H1 (cell line): ENCODE results near the gene RIPK4. TPM values are rescaled to one million over a fixed set of nuclear protein-coding genes. Genes with fewer than 3 reads are reported as not detected.

Source experiments
- CTCF ChIA-PET: fragments of 300-600 bp; sonication (Branson Sonifier 250); formaldehyde crosslinking; loops from one replicate; lab custom pipeline; 2021; ENCODE audit not compliant: partially characterized antibody; lab: Charles Lee
- POLR2A ChIA-PET: fragments of 300-600 bp; sonication (Branson Sonifier 250); formaldehyde crosslinking; loops from one replicate; lab custom pipeline; 2021; ENCODE audit warnings: inconsistent platforms; ENCODE audit not compliant: partially characterized antibody; lab: Charles Lee
- DNase-seq, 2 experiments: peaks; one replicate each; pipeline versions ENCODE4 v3.0.0 to v3.0.0-alpha.2; 2010 to 2022; ENCODE audit warnings: low spot score in 2 of 2, low read depth in 1 of 2, mixed read lengths in 1 of 2
- FAIRE-seq: peaks from 2 replicates; lab custom pipeline; 2011; peaks lifted over from hg19 to GRCh38; lab: Jason Lieb, UNC
- H2AFZ ChIP-seq: 2 replicates; pipeline ENCODE4 v1.8.1; 2012; ENCODE audit warnings: low read length, inconsistent platforms
- H2AK5ac ChIP-seq: 2 replicates; pipeline ENCODE4 v1.6.1; 2013; ENCODE audit warnings: low read depth, low read length
- H2BK120ac ChIP-seq: replicated peaks from 2 replicates; pipeline ENCODE3; 2013; ENCODE audit warnings: low read depth, low read length, inconsistent platforms
- H2BK12ac ChIP-seq: 2 replicates; pipeline ENCODE4 v1.6.1; 2013; ENCODE audit warnings: low read depth, low read length
- H2BK15ac ChIP-seq: 2 replicates; pipeline ENCODE4 v1.6.1; 2013; ENCODE audit warnings: low read length
- H2BK20ac ChIP-seq: 2 replicates; pipeline ENCODE4 v1.6.1; 2013; ENCODE audit warnings: low read length
- H2BK5ac ChIP-seq: 2 replicates; pipeline ENCODE4 v1.6.1; 2013; ENCODE audit warnings: low read depth, low read length
- H3K14ac ChIP-seq: 2 replicates; pipeline ENCODE4 v1.6.1; 2013; ENCODE audit warnings: inconsistent platforms; ENCODE audit not compliant: insufficient read length
- H3K18ac ChIP-seq: 2 replicates; pipeline ENCODE4 v1.6.1; 2013; ENCODE audit warnings: low read length; ENCODE audit errors: extremely low read depth
- H3K23ac ChIP-seq: 2 replicates; pipeline ENCODE4 v1.6.1; 2013; ENCODE audit warnings: inconsistent platforms; ENCODE audit not compliant: insufficient read length
- H3K23me2 ChIP-seq: 2 replicates; pipeline ENCODE4 v1.6.1; 2013; ENCODE audit warnings: low read depth, low read length
- H3K27ac ChIP-seq: 2 replicates; pipeline ENCODE4 v1.6.1; 2011; ENCODE audit warnings: low read depth, low read length, inconsistent platforms
- H3K27me3 ChIP-seq, 4 experiments: replicated peaks in 1 of 4; 1 replicate in 1 of 4; 2 replicates in 3 of 4; pipeline versions ENCODE4 v1.6.1 to v1.8.1; 2011 to 2013; ENCODE audit warnings: low read length in 3 of 4, mild to moderate bottlenecking in 3 of 4, inconsistent platforms in 2 of 4, mixed read lengths in 2 of 4, moderate library complexity in 1 of 4; ENCODE audit not compliant: control insufficient read depth in 3 of 4, insufficient read depth in 3 of 4; ENCODE audit errors: extremely low read depth in 1 of 4
- H3K36me3 ChIP-seq, 4 experiments: 2 replicates each; pipeline versions ENCODE4 v1.6.1 to v1.8.1; 2011 to 2013; ENCODE audit warnings: mild to moderate bottlenecking in 4 of 4, low read length in 3 of 4, moderate library complexity in 2 of 4, control low read depth in 1 of 4, inconsistent platforms in 1 of 4; ENCODE audit not compliant: insufficient read depth in 4 of 4, control insufficient read depth in 2 of 4
- H3K4ac ChIP-seq: replicated peaks from 2 replicates; pipeline ENCODE3; 2013; ENCODE audit warnings: low read length, low read depth, mixed read lengths, inconsistent platforms; ENCODE audit not compliant: insufficient read length
- H3K4me1 ChIP-seq, 4 experiments: replicated peaks in 1 of 4; 1 replicate in 1 of 4; 2 replicates in 3 of 4; pipeline versions ENCODE4 v1.6.1 to v1.8.1; 2011 to 2013; ENCODE audit warnings: low read length in 3 of 4, inconsistent platforms in 2 of 4, mixed read lengths in 1 of 4; ENCODE audit not compliant: insufficient read depth in 4 of 4, control insufficient read depth in 3 of 4
- H3K4me2 ChIP-seq, 2 experiments: 2 replicates each; pipeline versions ENCODE4 v1.6.1 to v1.8.1; 2011 to 2013; ENCODE audit warnings: low read depth in 2 of 2, low read length in 2 of 2, control low read depth in 1 of 2, inconsistent platforms in 1 of 2, mild to moderate bottlenecking in 1 of 2; ENCODE audit not compliant: insufficient read depth in 1 of 2
- H3K4me3 ChIP-seq, 4 experiments: fragments of 200-600, 300-600 bp in 1 of 4; sonication (generic), shearing (Covaris generic), sonication (Bioruptor Twin) in 1 of 4; 2 replicates each; pipeline versions ENCODE4 v1.5.1 to v1.8.1; 2011 to 2016; ENCODE audit warnings: low read length in 4 of 4, low read depth in 3 of 4, control low read depth in 2 of 4, inconsistent platforms in 2 of 4, mild to moderate bottlenecking in 2 of 4, mixed read lengths in 1 of 4, moderate library complexity in 1 of 4; ENCODE audit not compliant: insufficient read depth in 2 of 4; ENCODE audit errors: extremely low read depth in 1 of 4
- H3K56ac ChIP-seq: replicated peaks from 2 replicates; pipeline ENCODE3; 2013; ENCODE audit warnings: low read depth, mild to moderate bottlenecking, mixed read lengths, low read length, inconsistent platforms; ENCODE audit not compliant: insufficient read length
- H3K79me1 ChIP-seq: 2 replicates; pipeline ENCODE4 v1.6.1; 2013; ENCODE audit warnings: low read depth, low read length, control low read depth
- H3K79me2 ChIP-seq, 2 experiments: 2 replicates each; pipeline versions ENCODE4 v1.6.1 to v1.8.1; 2012 to 2013; ENCODE audit warnings: low read length in 2 of 2, mild to moderate bottlenecking in 2 of 2, inconsistent platforms in 1 of 2; ENCODE audit not compliant: insufficient read depth in 2 of 2, control insufficient read depth in 1 of 2
- H3K9ac ChIP-seq, 4 experiments: replicated peaks in 1 of 4; 1 replicate in 1 of 4; 2 replicates in 3 of 4; pipeline versions ENCODE4 v1.6.1 to v1.8.1; 2011 to 2013; ENCODE audit warnings: low read depth in 3 of 4, low read length in 3 of 4, control low read depth in 2 of 4, mild to moderate bottlenecking in 2 of 4, moderate library complexity in 2 of 4, inconsistent platforms in 1 of 4; ENCODE audit errors: extremely low read depth in 1 of 4
- H3K9me3 ChIP-seq, 2 experiments: 2 replicates each; pipeline versions ENCODE4 v1.6.1 to v1.8.1; 2012 to 2013; ENCODE audit warnings: mild to moderate bottlenecking in 2 of 2, moderate library complexity in 2 of 2, control low read depth in 1 of 2, inconsistent platforms in 1 of 2, low read depth in 1 of 2, low read length in 1 of 2, mixed read lengths in 1 of 2; ENCODE audit not compliant: insufficient read depth in 2 of 2
- H4K20me1 ChIP-seq, 2 experiments: replicated peaks in 1 of 2; 2 replicates each; pipeline versions ENCODE3 to v1.8.1; 2011 to 2013; ENCODE audit warnings: inconsistent platforms in 2 of 2, low read length in 2 of 2, mild to moderate bottlenecking in 1 of 2; ENCODE audit not compliant: insufficient read depth in 2 of 2, control insufficient read depth in 1 of 2
- H4K5ac ChIP-seq: 2 replicates; pipeline ENCODE4 v1.6.1; 2013; ENCODE audit warnings: low read length, low read depth, mixed read lengths, inconsistent platforms; ENCODE audit not compliant: insufficient read length
- H4K8ac ChIP-seq: 2 replicates; pipeline ENCODE4 v1.8.0; 2013; ENCODE audit warnings: mild to moderate bottlenecking, moderate library complexity, low read length, inconsistent platforms; ENCODE audit not compliant: insufficient read depth; ENCODE audit errors: extremely low read depth
- H4K91ac ChIP-seq: replicated peaks from 2 replicates; pipeline ENCODE3; 2013; ENCODE audit warnings: low read length, mixed read lengths, inconsistent platforms; ENCODE audit not compliant: insufficient read length
- CBX5 ChIP-seq: fragments of 300-800, 300-1000 bp; sonication (generic); IDR thresholded peaks from 2 replicates; pipeline ENCODE4 v1.7.1; 2016; ENCODE audit warnings: antibody characterized with exemption, low read length, low read depth
- E2F6 ChIP-seq: IDR thresholded peaks from 2 replicates; pipeline ENCODE4 v1.6.1; 2012; ENCODE audit warnings: inconsistent platforms
- EZH2 ChIP-seq: fragments of 200-600 bp; sonication (generic); IDR thresholded peaks from 2 replicates; pipeline ENCODE4 v1.7.1; 2012; ENCODE audit warnings: low read depth, mild to moderate bottlenecking, moderate library complexity, low read length, inconsistent platforms; ENCODE audit not compliant: severe bottlenecking
- KDM4A ChIP-seq: IDR thresholded peaks from one replicate; pipeline ENCODE4 v1.7.1; 2012; ENCODE audit warnings: low read depth, mild to moderate bottlenecking, moderate library complexity, low read length, inconsistent platforms; ENCODE audit not compliant: severe bottlenecking
- MAX ChIP-seq: IDR thresholded peaks from 2 replicates; pipeline ENCODE4 v1.6.1; 2012; ENCODE audit warnings: inconsistent platforms
- RNF2 ChIP-seq: fragments of 200-900, 300-1000 bp; sonication (generic); IDR thresholded peaks from 2 replicates; pipeline ENCODE4 v1.7.1; 2016; ENCODE audit warnings: borderline replicate concordance, low read depth, mild to moderate bottlenecking, antibody characterized with exemption, low read length; ENCODE audit not compliant: poor library complexity, severe bottlenecking; ENCODE audit errors: missing control alignments
- SUZ12 ChIP-seq: fragments of 200-600 bp; sonication (generic); IDR thresholded peaks from 2 replicates; pipeline ENCODE4 v1.6.1; 2012; ENCODE audit warnings: mild to moderate bottlenecking, inconsistent platforms, low read length, moderate library complexity, mixed read lengths
- TAF1 ChIP-seq: IDR thresholded peaks from 2 replicates; pipeline ENCODE4 v1.6.1; 2011; ENCODE audit warnings: mild to moderate bottlenecking, low read depth, low read length
- WGBS, 2 experiments: shearing (Covaris generic) in 1 of 2; methylation state at CpG; one replicate each; pipeline versions ENCODE4 v1.1.6 to v1.1.7; 2013 to 2015; ENCODE audit warnings: low lambda C conversion rate in 2 of 2, mixed read lengths in 2 of 2, inconsistent platforms in 1 of 2, low coverage in 1 of 2, missing lambda C conversion rate in 1 of 2; ENCODE audit not compliant: insufficient replicate concordance in 2 of 2, insufficient coverage in 1 of 2, insufficient read length in 1 of 2; ENCODE audit errors: extremely low coverage in 1 of 2, missing lambda C conversion rate in 1 of 2; 5-methylcytosine and 5-hydroxymethylcytosine counted together
- polyA plus RNA-seq, 7 experiments: library from polyadenylated mRNA; depleted of rRNA in 3 of 7; stranded (reverse) in 5 of 7; unstranded in 2 of 7; fragments of >200 nt in 5 of 7; fragments of 200-250 nt in 2 of 7; gene quantifications; 1 replicate in 5 of 7; 2 replicates in 1 of 7; 4 replicates in 1 of 7; pipeline versions ENCODE4 v1.2.1 to v1.2.3, GENCODE V29; 2011 to 2013; ENCODE audit warnings: missing spikeins in 2 of 7, mixed read lengths in 2 of 7
- total RNA-seq: library from RNA; stranded (reverse); fragmentation: NEBNext Ultra II Directional; extraction: Animal tissue kit (Norgen Biotek cat#: 25700); gene quantifications from 2 replicates; pipeline ENCODE4 v1.2.1, GENCODE V29; 2021

Gene RIPK4
- total and polyA plus RNA-seq, 2 of the 8 experiments (the other 6 are each of a cell fraction or from before 2014, with no cell fraction given) = 2.7 to 5.6 TPM

- H4K5ac ChIP-seq = no peak overlapping the region
- peak overlapping the region; percentile 76 for H4K91ac ChIP-seq
- no peak overlapping the region; a peak in 2 of 7 replicates for H3K9ac ChIP-seq
- H3K9me3 ChIP-seq = no peaks in the 10 kb centered on the region
- peak overlapping the region; percentile 94 for H3K18ac ChIP-seq
- ChIA-PET POLR2A (no interaction called here), CTCF (interaction anchor here (1.1 to 5.8 kb wide), 7 partner anchors 28 to 113 kb away, joined by 3 to 27 read pairs (median 3); no protein-coding TSS in a partner anchor)
- DNase-seq (peak in 1 of 2 experiments; percentile 74), FAIRE-seq (no peak)
- H3K4me3 ChIP-seq = peak overlapping the region; percentile 10 to 64 (median 47); a peak in 7 of 8 replicates
- peak overlapping the region; percentile 54 to 94 for H3K4me2 ChIP-seq
- peak overlapping the region; percentile 43; the same call in 1 of the 2 replicates for H4K8ac ChIP-seq
- H3K14ac ChIP-seq = no peak overlapping the region
- peak overlapping the region; percentile 60; the same call in 1 of the 2 replicates for H2BK12ac ChIP-seq
- no peak overlapping the region for H2BK120ac ChIP-seq
- no peak overlapping the region for H2AK5ac ChIP-seq
- H3K4me1 ChIP-seq = peaks cover 4 to 25% (median 10%) of the 10 kb centered on the region in 4 experiments; a peak in 6 of 7 replicates
- H2BK15ac ChIP-seq = 0 out of 2 replicates have a peak overlapping the region, but pooled peaks have one; percentile 72
- WGBS, 2 experiments = 4% methylated on average over 33 of the region's 33 CpGs; no CpG with 5 or more reads in 1 of the 2 experiments
- 0 out of 2 replicates have a peak overlapping the region, but pooled peaks have one; percentile 24 for H2BK5ac ChIP-seq
- H3K23ac ChIP-seq = no peak overlapping the region
- H2BK20ac ChIP-seq = peak overlapping the region; percentile 86; the same call in 1 of the 2 replicates
- H3K56ac ChIP-seq = no peak overlapping the region
- H3K27ac ChIP-seq = no peak overlapping the region
- peak overlapping the region; percentile 99 for H2AFZ ChIP-seq
- H3K4ac ChIP-seq = peak overlapping the region; percentile 49
- H3K27me3 ChIP-seq = peaks cover 7 to 33% (median 22%) of the 10 kb centered on the region in 4 experiments
- H3K79me2 ChIP-seq = no peaks in the 10 kb centered on the region
- H3K36me3 ChIP-seq = no peaks in the 10 kb centered on the region
- H3K23me2 ChIP-seq = peaks cover 10% of the 10 kb centered on the region; the same call in 1 of the 2 replicates
- H4K20me1 ChIP-seq = no peaks in the 10 kb centered on the region
- no peaks in the 10 kb centered on the region for H3K79me1 ChIP-seq
- TF ChIP-seq CBX5 (no peak), SUZ12 (peak; percentile 87), E2F6 (peak; percentile 94), RNF2 (no peak), MAX (peak; percentile 92), KDM4A (peak; percentile 95), TAF1 (peak; percentile 42; the same call in 1 of the 2 replicates), EZH2 (peak; percentile 84)
Measured at GRCh38 chr21:41725421-41726031, 41.3 kb downstream of the RIPK4 start.
